Measurements from ENCODE around the gene SATB1. TPM values are rescaled to one million over a fixed set of nuclear protein-coding genes. Genes with fewer than 3 reads are reported as not detected.

SATB1 gene
- total and polyA plus RNA-seq, 2 experiments from 2014 or later, result 17.4 to 28.9 TPM

- Histone ChIP-seq H3K27ac (ENCODE audit: low read depth) (no peak overlapping the region), H3K27me3 (ENCODE audit: insufficient read depth) (peaks cover under 1% of the 10 kb centered on the region; the same call in 1 of the 2 replicates), H3F3A (replicated peaks; ENCODE audit: low read depth) (no peaks in the 10 kb centered on the region), H3K9me2 (ENCODE audit: insufficient read depth) (no peaks in the 10 kb centered on the region), H4K20me1 (replicated peaks; ENCODE audit: insufficient read depth) (no peaks in the 10 kb centered on the region), H2AFZ (no peak overlapping the region), H3K4me1 (ENCODE audit: insufficient read depth) (peaks cover 30% of the 10 kb centered on the region), H3K4me2 (no peak overlapping the region), H3K36me3 (ENCODE audit: insufficient read depth) (no peaks in the 10 kb centered on the region), H3K79me2 (replicated peaks; ENCODE audit: insufficient read depth) (no peaks in the 10 kb centered on the region; the same call in 1 of the 2 replicates), H3K4me3 (no peak overlapping the region)
- no peaks in the 10 kb centered on the region for H3K9me3 Mint-ChIP-seq
- ATAC-seq (no peak), DNase-seq (ENCODE audit: low spot score) (no peak)
- TF ChIP-seq EZH2phosphoT487 (IDR thresholded peaks at IDR 0.05; ENCODE audit: unreplicated experiment), result no peak
- no peak for TF ChIP-seq CREB1 (CRISPR knock-in tag; IDR thresholded peaks at IDR 0.05; ENCODE audit: low read depth)
- no peak for TF ChIP-seq ETS1 (IDR thresholded peaks at IDR 0.05)
- no peak for TF ChIP-seq REST (IDR thresholded peaks at IDR 0.05; ENCODE audit: unreplicated experiment)
- no peak for TF ChIP-seq ZNF114 (CRISPR knock-in tag; IDR thresholded peaks at IDR 0.05)
- TF ChIP-seq NANOG (IDR thresholded peaks at IDR 0.05; ENCODE audit: borderline replicate concordance), result no peak
- TF ChIP-seq ZNF331 (CRISPR knock-in tag; IDR thresholded peaks at IDR 0.05; ENCODE audit: low read depth), result no peak
- TF ChIP-seq EZH2 (IDR thresholded peaks at IDR 0.05; ENCODE audit: low read depth, unreplicated experiment), result no peak
- no peak for TF ChIP-seq CTCF (conservative IDR thresholded peaks at IDR 0.05; ENCODE audit: low read depth in 2 of 2)
- TF ChIP-seq JUNB (IDR thresholded peaks at IDR 0.05; ENCODE audit: unreplicated experiment), result no peak
- TF ChIP-seq, protein P1, sequence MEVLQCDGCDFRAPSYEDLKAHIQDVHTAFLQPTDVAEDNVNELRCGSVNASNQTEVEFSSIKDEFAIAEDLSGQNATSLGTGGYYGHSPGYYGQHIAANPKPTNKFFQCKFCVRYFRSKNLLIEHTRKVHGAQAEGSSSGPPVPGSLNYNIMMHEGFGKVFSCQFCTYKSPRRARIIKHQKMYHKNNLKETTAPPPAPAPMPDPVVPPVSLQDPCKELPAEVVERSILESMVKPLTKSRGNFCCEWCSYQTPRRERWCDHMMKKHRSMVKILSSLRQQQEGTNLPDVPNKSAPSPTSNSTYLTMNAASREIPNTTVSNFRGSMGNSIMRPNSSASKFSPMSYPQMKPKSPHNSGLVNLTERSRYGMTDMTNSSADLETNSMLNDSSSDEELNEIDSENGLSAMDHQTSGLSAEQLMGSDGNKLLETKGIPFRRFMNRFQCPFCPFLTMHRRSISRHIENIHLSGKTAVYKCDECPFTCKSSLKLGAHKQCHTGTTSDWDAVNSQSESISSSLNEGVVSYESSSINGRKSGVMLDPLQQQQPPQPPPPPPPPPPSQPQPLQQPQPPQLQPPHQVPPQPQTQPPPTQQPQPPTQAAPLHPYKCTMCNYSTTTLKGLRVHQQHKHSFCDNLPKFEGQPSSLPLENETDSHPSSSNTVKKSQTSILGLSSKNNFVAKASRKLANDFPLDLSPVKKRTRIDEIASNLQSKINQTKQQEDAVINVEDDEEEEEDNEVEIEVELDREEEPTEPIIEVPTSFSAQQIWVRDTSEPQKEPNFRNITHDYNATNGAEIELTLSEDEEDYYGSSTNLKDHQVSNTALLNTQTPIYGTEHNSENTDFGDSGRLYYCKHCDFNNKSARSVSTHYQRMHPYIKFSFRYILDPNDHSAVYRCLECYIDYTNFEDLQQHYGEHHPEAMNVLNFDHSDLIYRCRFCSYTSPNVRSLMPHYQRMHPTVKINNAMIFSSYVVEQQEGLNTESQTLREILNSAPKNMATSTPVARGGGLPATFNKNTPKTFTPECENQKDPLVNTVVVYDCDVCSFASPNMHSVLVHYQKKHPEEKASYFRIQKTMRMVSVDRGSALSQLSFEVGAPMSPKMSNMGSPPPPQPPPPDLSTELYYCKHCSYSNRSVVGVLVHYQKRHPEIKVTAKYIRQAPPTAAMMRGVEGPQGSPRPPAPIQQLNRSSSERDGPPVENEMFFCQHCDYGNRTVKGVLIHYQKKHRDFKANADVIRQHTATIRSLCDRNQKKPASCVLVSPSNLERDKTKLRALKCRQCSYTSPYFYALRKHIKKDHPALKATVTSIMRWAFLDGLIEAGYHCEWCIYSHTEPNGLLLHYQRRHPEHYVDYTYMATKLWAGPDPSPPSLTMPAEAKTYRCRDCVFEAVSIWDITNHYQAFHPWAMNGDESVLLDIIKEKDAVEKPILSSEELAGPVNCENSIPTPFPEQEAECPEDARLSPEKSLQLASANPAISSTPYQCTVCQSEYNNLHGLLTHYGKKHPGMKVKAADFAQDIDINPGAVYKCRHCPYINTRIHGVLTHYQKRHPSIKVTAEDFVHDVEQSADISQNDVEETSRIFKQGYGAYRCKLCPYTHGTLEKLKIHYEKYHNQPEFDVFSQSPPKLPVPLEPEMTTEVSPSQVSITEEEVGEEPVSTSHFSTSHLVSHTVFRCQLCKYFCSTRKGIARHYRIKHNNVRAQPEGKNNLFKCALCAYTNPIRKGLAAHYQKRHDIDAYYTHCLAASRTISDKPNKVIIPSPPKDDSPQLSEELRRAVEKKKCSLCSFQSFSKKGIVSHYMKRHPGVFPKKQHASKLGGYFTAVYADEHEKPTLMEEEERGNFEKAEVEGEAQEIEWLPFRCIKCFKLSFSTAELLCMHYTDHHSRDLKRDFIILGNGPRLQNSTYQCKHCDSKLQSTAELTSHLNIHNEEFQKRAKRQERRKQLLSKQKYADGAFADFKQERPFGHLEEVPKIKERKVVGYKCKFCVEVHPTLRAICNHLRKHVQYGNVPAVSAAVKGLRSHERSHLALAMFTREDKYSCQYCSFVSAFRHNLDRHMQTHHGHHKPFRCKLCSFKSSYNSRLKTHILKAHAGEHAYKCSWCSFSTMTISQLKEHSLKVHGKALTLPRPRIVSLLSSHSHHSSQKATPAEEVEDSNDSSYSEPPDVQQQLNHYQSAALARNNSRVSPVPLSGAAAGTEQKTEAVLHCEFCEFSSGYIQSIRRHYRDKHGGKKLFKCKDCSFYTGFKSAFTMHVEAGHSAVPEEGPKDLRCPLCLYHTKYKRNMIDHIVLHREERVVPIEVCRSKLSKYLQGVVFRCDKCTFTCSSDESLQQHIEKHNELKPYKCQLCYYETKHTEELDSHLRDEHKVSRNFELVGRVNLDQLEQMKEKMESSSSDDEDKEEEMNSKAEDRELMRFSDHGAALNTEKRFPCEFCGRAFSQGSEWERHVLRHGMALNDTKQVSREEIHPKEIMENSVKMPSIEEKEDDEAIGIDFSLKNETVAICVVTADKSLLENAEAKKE (CRISPR knock-in tag; IDR thresholded peaks at IDR 0.05), result no peak
- no peak overlapping the region for H3K4me3 Mint-ChIP-seq
- no peaks in the 10 kb centered on the region for H3K27me3 Mint-ChIP-seq (ENCODE audit: insufficient read depth, low read depth, poor library complexity)
- H3K27ac Mint-ChIP-seq, result no peak overlapping the region
- H3K36me3 Mint-ChIP-seq (ENCODE audit: low read depth), result no peaks in the 10 kb centered on the region
- H3K4me1 Mint-ChIP-seq, result peaks cover 33% of the 10 kb centered on the region
Observed at GRCh38 chr3:18432752-18433151, 7.6 kb upstream of the SATB1 start.
